Keratinocyte (primary cell): ENCODE results near the gene TMEM187.

Experiments
- EZH2 ChIP-seq: IDR thresholded peaks from one replicate; pipeline ENCODE4 v1.6.1; 2012; ENCODE audit warnings: inconsistent platforms, mild to moderate bottlenecking, low read length, moderate library complexity
- TF ChIP-seq, protein P1 (sequence below), 3 experiments: IDR thresholded peaks in 1 of 3; conservative IDR thresholded peaks in 1 of 3; optimal IDR thresholded peaks in 1 of 3; 2 replicates in 2 of 3; 3 replicates in 1 of 3; pipeline versions ENCODE3 to v1.5.1; 2011; ENCODE audit warnings: low read length in 3 of 3, mild to moderate bottlenecking in 3 of 3, moderate library complexity in 2 of 3, control low read depth in 1 of 3, inconsistent platforms in 1 of 3; ENCODE audit not compliant: insufficient read depth in 2 of 3; ENCODE audit errors: extremely low read depth in 1 of 3

- TF ChIP-seq, protein P1, sequence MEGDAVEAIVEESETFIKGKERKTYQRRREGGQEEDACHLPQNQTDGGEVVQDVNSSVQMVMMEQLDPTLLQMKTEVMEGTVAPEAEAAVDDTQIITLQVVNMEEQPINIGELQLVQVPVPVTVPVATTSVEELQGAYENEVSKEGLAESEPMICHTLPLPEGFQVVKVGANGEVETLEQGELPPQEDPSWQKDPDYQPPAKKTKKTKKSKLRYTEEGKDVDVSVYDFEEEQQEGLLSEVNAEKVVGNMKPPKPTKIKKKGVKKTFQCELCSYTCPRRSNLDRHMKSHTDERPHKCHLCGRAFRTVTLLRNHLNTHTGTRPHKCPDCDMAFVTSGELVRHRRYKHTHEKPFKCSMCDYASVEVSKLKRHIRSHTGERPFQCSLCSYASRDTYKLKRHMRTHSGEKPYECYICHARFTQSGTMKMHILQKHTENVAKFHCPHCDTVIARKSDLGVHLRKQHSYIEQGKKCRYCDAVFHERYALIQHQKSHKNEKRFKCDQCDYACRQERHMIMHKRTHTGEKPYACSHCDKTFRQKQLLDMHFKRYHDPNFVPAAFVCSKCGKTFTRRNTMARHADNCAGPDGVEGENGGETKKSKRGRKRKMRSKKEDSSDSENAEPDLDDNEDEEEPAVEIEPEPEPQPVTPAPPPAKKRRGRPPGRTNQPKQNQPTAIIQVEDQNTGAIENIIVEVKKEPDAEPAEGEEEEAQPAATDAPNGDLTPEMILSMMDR (optimal IDR thresholded peaks at IDR 0.05 in 1 of 3, IDR thresholded peaks at IDR 0.05 in 1 of 3, conservative IDR thresholded peaks at IDR 0.05 in 1 of 3; ENCODE audit: extremely low read depth in 1 of 3, insufficient read depth in 2 of 3, low read length in 3 of 3), result no peak
- no peak for TF ChIP-seq EZH2
Measured at GRCh38 chrX:153960077-153960476, 12.5 kb upstream of the TMEM187 start.
